HuH-7.5 (cell line): Measurements from ENCODE around the gene EID2.

Experiments
- DNase-seq: peaks from one replicate; pipeline ENCODE4 v3.0.0; 2011; ENCODE audit warnings: low spot score

EID2 gene

DNA sequence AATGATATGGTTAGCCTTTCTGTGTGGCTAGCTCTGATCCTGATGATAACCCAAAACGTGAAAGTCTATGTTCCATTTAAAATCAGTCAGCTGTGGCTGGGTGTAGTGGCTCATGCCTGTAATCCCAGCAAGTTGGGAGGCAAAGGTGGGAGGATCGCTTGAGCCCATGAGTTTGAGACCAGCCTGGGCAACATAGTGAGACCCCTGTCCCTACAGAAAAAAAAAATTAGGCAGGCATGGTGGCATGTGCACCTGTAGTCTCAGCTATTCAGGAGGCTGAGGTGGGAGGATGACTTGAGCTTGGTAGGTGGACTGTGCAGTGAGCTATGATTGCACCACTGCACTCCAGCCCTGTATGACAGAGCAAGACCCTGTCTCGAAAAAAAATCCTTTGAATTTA, 6.2 kb downstream of the EID2 start:
- DNase-seq = no peak

DNA sequence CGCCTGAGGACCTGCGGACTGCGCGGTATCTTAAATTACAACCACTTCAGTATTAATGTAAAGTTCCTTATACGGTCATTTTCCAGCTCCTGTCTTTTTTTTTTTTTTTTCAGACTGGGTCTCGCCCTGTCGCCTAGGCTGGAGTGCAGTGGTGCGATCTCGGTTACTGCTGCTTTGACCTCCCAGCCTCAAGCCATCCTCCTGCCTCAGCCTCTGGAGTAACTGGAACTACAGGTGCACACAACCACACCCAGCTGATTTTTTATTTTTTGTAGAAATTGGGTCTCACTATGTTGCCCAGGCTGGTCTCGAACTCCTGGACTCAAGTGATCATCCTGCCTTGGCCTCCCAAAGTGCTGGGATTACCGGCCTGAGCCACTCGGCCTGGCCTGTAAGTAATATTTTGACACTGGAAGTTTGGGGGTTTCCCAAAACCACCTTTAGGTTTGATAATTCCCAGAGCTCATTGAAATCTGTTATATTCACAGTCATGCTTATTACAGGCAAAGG, 6.9 kb downstream of the EID2 start:
- DNase-seq = no peak

DNA sequence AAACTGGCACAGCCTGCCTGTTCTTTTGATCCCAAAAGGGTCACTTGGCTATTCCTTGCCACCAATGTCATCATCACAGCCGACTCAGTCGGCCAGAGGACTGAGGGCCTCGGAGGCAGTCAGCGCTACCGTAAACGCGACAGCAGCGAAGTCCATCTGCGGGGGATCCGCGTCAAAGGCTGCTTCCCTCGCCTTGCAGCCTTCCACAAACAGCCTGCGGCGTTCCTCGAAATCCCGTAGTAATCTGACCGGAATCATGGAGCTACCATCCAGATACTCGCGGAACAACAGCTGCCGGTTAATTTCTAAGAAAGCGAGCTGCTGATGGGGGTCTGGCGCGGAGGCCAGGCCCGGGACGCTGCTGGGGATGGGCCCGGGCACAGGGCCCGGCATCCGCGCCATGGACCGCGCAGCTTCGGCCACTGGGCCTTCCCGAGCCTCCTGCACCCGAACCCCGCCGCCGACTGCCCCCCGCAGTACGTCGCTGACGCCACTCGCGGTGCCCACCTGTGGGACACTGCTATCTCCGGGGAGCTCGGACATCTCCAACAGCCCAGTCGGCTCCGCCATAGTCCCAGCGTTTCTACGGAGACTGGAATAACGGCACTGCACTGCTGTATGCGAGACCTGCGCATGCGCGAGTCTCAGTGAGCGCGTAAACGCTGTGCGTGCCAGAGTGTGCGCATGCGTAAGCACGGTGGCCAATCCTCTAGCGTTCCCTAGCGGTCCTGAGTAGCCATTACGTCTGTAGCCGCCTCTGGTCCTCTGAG, 7.5 kb downstream of the EID2 start, which contains the start of gene EID2B:
TSS of gene EID2B (minus strand) at position 620 of the 770 bp plus-strand sequence. CDS start at position 570, 50 bp downstream.
- DNase-seq = peak; percentile 94

DNA sequence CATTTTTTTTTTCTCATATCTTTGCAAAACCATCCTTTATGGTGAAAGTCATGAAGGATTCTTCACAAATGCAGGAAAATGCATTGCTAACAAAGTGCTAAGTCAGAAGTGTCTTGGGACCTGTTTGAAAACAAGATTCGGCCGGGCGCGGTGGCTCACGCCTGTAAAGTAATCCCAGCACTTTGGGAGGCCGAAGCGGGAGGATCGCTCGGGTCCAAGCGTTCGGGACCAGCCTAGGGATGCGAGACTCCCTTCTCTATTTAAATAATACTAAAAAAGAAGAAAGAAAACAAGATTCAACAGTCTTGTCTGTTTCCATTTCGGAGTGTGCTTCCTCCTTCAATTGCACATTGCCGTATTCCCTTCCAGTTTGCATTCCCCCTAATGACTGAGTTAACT, 8.1 kb downstream of the EID2 start:
- DNase-seq = no peak

DNA sequence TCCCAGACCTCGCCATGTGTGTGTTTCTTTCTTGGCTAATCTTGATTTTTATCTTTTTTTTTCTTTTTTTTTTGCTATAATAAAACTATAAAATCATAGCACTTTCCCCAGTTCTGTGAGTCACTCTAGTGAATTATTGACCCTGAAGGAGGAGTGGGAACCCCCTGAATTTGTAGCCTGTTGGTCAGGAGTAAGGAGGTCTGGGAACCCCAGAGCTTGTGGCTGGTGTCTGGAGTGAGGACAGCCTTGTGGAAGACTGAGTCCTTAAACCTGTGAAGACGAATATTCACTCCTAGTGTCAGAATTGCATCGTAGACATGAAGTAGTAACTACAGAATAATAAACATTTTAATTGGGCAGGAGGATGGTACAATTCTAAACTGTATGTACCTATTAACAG, 14.8 kb downstream of the EID2 start:
- no peak for DNase-seq

DNA sequence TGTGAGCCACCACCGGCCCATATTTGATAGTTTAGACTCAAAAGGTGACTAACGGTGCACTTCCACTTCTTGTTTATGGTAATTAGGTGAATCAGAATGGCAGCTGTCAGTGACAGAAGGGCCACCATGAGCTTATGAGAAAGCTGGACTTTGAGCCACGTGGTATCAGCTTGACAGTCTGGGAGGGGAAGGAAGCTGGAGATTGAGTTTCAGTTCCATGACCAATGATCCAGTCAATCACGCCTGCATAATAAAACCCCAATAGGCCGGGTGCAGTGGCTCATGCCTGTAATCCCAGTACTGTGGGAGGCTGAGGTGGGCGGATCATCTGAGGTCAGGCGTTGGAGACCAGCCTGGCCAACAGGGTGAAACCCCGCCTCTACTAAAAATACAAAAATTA, 15.5 kb downstream of the EID2 start:
- DNase-seq = no peak

DNA sequence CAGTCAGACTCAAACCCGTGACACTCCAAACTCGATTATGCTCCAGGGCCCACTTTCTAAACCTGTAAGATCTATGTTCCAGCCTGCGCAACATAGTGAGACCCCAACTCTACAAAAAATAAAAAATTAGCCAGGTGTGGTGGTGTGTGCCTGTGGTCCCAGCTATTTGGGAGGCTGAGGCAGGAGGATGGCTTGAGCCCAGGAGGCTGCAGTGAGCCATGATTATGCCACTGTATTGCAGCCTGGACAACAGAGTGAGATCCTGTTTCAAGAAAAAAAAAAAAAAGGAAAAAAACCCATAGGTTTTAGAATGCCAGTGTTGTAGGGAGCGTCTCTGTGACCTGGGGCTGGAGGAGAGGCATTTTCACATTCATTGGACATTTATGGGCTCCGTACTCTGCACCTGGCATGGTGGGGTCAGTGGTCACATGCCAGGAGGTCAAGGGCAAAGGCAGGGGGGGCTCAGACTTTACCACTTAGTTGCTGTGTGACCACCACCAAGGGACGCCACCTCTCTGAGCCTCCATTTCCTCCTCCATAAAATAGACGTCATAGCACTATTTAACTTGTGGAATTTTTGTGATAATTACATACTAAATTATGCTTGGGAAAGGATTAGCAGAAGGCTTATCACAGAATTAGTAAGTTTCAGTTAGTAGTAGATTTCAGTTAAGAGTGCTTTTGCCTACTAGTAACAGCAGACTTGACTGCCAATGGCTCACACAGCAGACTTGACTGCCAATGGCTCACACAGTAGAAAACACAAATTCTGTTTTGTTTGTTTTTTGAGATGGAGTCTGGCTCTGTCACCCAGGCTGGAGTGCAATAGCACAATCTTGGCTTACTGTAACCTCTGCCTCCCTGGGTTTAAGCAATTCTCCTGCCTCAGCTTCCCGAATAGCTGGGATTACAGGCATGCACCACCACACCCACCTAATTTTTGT, 19.1 kb downstream of the EID2 start:
- DNase-seq = no peak

DNA sequence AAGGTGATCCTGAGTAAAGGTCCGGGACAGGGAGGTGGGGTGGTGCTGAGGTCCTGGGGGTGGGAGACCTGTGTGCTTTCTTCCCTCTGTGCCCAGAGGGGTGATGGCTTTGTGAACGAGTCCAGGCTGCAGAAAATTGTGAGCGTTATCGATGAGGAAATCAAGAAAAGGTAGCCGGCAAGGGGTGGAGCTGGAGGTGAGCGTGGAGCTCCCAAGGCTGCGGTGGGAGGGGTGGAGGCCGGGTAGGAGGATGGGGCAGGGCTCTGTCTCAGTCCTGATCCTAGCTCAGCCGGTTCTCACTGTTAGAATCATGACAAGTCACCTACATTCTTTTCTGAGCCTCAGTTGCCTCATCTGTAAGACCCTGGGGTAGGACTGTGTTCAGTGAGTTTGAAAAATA, 21.0 kb downstream of the EID2 start:
- DNase-seq = no peak

DNA sequence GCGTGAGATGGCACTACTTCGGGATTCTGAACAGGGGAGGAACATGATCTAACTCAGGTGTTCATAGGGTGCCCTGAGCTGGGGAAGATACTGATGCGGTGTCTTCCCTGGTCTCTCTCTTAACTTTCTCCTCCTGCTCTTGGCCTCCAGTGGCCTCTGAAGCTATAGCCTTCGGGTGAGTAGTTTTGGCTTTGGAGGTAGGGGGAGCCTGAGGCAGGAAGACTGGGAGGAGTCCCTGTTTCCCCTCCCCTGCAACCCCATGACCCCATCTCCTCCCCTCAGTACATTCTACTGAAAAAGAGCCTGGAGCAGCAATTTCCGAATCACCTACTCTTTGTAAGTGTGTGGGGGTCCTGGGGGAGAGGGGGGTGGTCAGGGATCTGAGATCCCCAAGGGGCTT, 21.5 kb downstream of the EID2 start:
- DNase-seq = no peak

DNA sequence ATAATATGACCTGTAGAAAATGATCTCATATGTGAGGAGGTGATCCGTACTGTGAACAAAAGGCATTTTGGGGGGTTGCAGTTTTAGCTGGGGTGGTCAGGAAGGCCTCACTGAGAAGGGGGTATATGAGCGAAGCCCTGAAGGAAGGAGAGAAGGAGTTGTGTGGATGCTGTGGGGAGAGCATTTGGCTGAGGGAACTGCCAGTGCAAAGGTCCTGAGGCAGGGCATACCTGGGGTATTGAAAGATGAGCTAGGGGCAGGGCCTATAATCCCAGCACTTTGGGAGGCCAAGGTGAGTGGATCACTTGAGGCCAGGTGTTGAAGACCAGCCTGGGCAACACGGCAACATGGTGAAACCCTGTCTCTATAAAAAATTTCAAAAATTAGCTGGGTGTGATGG, 22.5 kb downstream of the EID2 start:
- DNase-seq = no peak

DNA sequence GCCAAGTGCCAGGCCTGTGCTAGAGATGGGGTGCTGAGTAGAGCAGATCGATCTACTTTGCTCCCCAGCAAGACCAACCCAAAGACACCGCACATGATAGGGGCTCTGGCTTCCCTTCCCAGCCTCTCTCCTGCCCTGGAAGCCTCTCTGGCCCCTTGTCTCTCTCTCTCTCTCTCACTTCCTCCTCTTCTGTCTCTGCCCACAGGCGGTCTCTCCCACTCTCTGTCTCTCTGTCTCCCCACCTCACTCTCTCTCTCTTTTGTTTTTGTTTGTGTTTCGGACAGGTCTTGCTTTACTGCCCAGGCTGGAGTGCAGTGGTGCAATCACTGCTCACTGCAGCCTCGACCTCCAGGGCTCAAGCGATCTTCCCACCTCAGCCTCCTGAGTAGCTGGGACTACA, 23.7 kb downstream of the EID2 start:
- no peak for DNase-seq

DNA sequence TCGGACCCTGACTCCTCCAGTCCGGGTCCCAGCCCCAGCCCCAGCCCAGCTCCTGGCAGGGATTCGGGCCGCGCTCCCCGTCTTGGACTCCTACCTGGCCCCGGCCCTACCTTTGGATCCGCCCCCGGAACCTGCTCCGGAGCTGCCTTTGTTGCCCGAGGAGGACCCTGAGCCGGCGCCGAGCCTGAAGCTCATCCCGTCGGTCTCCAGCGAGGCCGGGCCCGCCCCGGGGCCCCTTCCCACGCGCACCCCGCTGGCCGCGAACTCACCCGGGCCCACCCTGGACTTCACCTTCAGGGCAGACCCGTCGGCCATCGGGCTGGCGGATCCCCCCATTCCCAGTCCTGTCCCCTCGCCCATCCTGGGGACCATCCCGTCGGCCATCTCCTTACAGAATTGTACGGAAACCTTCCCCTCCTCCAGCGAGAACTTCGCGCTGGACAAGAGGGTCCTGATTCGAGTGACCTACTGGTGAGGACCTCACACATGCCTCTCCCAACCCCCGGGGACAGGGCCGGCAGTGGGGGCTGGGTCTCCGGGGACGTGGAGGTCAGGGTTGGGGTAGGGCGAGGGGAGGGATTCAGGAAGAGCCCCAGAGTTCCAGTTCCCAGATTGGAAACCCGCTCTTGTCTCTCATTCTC, 24.3 kb downstream of the EID2 start:
- no peak for DNase-seq

DNA sequence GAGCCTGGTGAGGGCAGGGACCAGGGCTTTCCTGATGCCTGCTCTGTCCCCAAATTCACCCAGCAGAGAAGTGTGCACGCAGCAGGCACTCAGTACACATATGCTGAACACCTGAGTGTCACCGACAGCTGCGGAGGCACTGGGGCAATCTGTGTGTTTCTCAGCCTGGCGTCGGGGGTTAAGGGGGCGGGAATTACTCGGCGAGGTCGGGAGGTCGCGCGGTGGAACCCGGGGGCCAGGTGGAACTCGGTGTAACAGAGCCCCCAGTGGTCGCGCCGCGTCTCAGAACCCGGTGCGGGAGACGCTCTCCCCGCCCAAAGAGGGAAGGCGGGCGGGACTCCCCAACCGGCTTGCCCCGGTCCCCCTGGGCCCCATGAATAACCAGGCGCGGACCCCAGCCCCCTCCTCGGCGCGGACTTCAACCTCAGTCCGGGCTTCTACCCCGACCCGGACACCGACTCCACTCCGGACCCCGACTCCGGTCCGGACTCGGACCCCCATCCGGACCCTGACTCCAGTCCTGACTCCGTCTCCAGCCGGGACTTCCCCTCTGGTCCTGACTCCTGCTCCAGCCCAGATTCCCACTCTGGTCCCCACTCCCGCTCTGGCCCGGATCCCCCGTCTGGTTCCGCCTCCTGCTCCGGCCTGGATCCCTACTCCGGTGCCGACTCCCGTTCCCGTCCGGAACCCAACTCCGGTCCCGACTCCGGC, 25.0 kb downstream of the EID2 start, which contains the start of gene SELENOV:
TSS of gene SELENOV (plus strand) at position 300 of the 711 bp plus-strand sequence. CDS start at position 374, 74 bp downstream.
- no peak for DNase-seq

DNA sequence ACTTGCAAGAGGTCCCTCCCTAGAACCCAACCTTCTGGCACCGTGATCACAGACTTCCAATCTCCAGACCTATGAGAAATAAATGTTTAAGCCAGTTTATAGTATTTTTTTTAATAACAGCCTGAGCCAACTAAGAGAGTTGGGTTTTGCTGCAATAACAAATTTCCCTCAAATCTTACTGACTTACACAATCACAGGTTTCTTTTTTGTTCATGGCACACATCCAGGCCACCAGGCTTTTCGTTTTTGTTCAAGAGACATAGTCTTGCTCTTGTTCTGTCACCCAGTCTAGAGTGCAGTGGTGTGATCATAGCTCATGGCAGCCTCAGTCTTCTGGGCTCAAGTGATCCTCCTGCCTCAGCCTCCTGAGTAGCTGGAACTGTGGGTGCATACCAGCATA, 27.0 kb downstream of the EID2 start:
- DNase-seq = no peak

DNA sequence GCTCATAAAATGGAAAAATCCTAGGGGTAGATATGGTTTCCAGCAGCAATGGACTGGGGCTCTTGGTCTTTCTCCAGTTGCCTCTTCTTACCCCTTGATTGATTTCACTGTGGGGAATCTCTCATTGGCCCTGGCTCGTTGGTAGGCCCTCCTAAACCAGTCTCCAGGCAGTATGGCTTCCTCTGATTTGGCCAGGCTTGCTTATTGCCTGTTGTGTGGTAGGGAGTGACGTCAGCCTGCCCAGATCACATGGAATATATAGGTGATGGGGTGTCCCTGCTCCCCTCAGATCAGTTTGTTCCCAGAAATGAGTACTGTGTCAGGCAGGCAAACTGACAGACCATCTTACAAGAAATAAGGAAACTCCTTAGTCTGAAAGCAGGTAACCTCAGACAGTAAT, 30.7 kb downstream of the EID2 start:
- no peak for DNase-seq

DNA sequence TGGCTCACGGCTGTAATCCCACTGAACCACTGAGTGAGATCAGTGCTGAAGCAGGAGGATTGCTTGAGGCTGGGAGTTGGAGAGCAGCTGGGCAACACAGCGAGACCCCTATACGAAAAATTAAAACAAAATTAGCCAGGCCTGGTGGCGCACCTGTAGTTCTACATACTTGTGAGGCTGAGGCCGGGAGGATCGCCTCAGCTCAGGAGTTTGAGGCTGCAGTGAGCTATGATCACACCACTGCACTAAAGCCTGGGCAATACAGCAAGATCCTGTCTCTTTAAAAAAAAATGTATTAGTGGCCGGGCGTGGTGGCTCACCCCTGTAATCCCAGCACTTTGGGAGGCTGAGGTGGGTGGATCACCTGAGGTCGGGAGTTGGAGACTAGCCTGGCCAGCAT, 31.3 kb downstream of the EID2 start:
- no peak for DNase-seq

DNA sequence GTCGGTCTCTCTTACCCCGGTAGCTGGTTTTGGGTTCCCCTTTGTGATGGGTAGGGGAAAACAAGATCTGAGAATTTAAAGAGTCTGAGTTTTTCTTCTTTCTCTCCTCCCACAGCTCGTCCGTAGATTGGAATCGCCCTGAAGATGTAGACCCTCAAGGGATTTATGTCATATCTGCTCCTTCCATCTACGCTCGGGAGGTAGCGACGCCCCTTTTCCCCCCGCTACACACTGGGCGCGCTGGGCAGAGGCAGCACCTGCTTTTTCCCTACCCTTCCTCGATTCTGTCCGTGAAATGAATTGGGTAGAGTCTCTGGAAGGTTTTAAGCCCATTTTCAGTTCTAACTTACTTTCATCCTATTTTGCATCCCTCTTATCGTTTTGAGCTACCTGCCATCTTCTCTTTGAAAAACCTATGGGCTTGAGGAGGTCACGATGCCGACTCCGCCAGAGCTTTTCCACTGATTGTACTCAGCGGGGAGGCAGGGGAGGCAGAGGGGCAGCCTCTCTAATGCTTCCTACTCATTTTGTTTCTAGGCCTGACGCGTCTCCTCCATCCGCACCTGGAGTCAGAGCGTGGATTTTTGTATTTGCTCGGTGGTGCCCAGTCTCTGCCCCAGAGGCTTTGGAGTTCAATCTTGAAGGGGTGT, 32.1 kb downstream of the EID2 start:
- no peak for DNase-seq

DNA sequence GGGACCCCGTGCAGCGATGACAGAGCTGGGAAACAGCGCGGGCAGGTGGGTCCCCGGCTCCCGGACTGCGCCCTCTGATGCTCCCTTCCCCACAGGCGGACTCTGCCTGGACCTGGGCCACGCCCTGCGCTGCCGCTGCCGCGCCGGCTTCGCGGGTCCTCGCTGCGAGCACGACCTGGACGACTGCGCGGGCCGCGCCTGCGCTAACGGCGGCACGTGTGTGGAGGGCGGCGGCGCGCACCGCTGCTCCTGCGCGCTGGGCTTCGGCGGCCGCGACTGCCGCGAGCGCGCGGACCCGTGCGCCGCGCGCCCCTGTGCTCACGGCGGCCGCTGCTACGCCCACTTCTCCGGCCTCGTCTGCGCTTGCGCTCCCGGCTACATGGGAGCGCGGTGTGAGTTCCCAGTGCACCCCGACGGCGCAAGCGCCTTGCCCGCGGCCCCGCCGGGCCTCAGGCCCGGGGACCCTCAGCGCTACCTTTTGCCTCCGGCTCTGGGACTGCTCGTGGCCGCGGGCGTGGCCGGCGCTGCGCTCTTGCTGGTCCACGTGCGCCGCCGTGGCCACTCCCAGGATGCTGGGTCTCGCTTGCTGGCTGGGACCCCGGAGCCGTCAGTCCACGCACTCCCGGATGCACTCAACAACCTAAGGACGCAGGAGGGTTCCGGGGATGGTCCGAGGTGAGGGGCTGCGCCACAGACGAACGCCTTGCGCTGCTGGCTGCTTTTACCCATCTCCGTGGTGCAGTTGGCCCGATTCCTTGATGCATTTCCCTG, 32.8 kb downstream of the EID2 start:
- DNase-seq = peak; percentile 71

DNA sequence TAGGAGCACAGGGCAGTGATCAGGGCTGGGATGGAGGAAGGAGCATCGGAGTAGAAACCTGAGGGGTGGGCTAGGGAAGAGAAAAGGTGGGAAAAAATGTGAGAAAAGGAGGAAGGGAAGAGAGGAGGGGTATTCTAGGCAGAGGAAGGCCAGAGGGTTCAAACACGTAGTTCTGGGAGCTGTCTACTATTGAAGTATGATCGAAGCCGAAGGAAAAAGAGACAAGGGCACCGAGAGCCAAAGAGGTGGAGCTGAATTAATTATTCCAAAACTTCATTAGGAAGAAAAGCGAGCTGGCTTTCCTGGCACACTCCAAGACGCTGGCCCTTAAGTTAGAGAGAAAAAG, 33.4 kb downstream of the EID2 start:
- no peak for DNase-seq

DNA sequence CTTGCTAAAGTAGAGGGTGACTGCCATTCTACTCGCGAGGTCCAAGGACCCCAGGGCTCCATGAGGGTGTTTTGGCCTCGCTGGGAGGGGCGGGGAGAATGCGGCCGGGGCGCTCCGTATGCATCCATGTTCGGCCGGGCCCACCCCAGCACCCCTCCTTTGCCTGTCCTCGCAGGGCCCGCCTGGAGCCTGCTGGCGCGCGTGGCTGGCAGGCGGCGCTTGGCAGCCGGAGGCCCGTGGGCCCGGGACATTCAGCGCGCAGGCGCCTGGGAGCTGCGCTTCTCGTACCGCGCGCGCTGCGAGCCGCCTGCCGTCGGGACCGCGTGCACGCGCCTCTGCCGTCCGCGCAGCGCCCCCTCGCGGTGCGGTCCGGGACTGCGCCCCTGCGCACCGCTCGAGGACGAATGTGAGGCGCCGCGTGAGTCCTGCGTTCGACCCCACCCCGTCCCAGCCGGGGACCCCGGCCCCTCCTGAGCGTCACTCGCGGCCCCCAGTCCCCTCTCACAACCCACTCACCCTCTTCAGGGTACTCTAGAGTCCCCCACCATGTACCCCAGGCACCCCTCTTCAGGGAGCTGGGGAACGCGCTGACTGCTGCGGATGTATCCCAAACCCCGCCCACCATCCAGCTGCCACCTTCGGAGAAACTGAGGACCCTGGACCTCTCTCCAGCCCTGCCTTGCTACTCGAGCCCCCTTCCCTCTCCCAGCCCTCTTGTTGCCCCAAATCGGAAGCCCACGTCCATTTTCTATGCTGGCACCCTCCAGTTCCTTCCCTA, 37.1 kb downstream of the EID2 start:
- DNase-seq = peak; percentile 96
